Panc1 (cell line): Measurements from ENCODE around the gene LYRM4. TPM values are rescaled to one million over a fixed set of nuclear protein-coding genes. Genes with fewer than 3 reads are reported as not detected.

Experiments used
- ATAC-seq: fragments of 200-7000 bp; cut with Tn5 transposase; 2 replicates; pipeline ENCODE4 v1.9.1; 2020; ENCODE audit warnings: mild to moderate bottlenecking, moderate library complexity
- BruUV-seq: library from RNA; stranded (reverse); fragments of 400-500 nt; replicated peaks from 2 replicates; lab custom pipeline; 2021; lab: Mats Ljungman, UMichigan
- CTCF ChIA-PET: fragments of 300-600 bp; sonication (Branson Sonifier 250); formaldehyde crosslinking; loops from one replicate; lab custom pipeline; 2022; ENCODE audit warnings: antibody characterized with exemption; lab: Charles Lee
- POLR2A ChIA-PET: fragments of 300-600 bp; sonication (Branson Sonifier 250); formaldehyde crosslinking; loops from one replicate; lab custom pipeline; 2022; ENCODE audit warnings: antibody characterized with exemption; lab: Charles Lee
- DNase-seq: peaks from one replicate; pipeline ENCODE4 v3.0.0-alpha.2; 2010; ENCODE audit warnings: low read depth, low spot score
- H3K27ac ChIP-seq: 2 replicates; pipeline ENCODE4 v1.5.1; 2011; ENCODE audit warnings: mild to moderate bottlenecking, low read length, inconsistent platforms
- H3K27me3 ChIP-seq: fragments of 200-500 bp; sonication (Bioruptor generic); 2 replicates; pipeline ENCODE4 v1.6.0; 2014; ENCODE audit warnings: low read length, inconsistent platforms; ENCODE audit not compliant: control insufficient read depth, insufficient read depth
- H3K36me3 ChIP-seq: fragments of 200-500 bp; sonication (Bioruptor generic); 2 replicates; pipeline ENCODE4 v1.5.1; 2014; ENCODE audit warnings: inconsistent platforms, mild to moderate bottlenecking, low read length, moderate library complexity; ENCODE audit not compliant: control insufficient read depth, insufficient read depth
- H3K4me1 ChIP-seq: 2 replicates; pipeline ENCODE4 v1.5.1; 2011; ENCODE audit warnings: inconsistent platforms, mild to moderate bottlenecking, low read length, moderate library complexity; ENCODE audit not compliant: control insufficient read depth, insufficient read depth
- H3K4me3 ChIP-seq, 2 experiments: 2 replicates each; pipeline ENCODE4 v1.5.1; 2011 to 2012; ENCODE audit warnings: low read depth in 2 of 2, low read length in 2 of 2, mild to moderate bottlenecking in 2 of 2, inconsistent platforms in 1 of 2, moderate library complexity in 1 of 2
- H3K9me3 ChIP-seq: fragments of 200-500 bp; sonication (Bioruptor generic); 2 replicates; pipeline ENCODE4 v1.5.1; 2014; ENCODE audit warnings: low read depth, mild to moderate bottlenecking, inconsistent platforms, low read length, moderate library complexity; ENCODE audit not compliant: control insufficient read depth, insufficient read depth
- CTCF ChIP-seq: fragments of 450-650 bp; IDR thresholded peaks from 2 replicates; pipeline ENCODE4 v1.5.1; 2017; ENCODE audit warnings: mild to moderate bottlenecking
- POLR2AphosphoS5 ChIP-seq: IDR thresholded peaks from 2 replicates; pipeline ENCODE4 v1.6.1; 2012; ENCODE audit warnings: mild to moderate bottlenecking, low read depth, low read length, moderate library complexity
- REST ChIP-seq, 2 experiments: IDR thresholded peaks; 2 replicates each; pipeline ENCODE4 v1.6.1; 2011 to 2012; ENCODE audit warnings: low read depth in 2 of 2, control low read depth in 1 of 2, low read length in 1 of 2, mild to moderate bottlenecking in 1 of 2, moderate library complexity in 1 of 2; ENCODE audit not compliant: insufficient read depth in 1 of 2
- SIN3A ChIP-seq: IDR thresholded peaks from 2 replicates; pipeline ENCODE4 v1.6.1; 2012; ENCODE audit warnings: low read depth, mild to moderate bottlenecking, low read length, moderate library complexity, borderline replicate concordance; ENCODE audit not compliant: insufficient read depth
- TCF7L2 ChIP-seq: IDR thresholded peaks from 2 replicates; pipeline ENCODE4 v1.6.1; 2011; ENCODE audit warnings: mild to moderate bottlenecking, low read depth, low read length, inconsistent platforms
- in situ Hi-C: cut with HindIII; loops from 2 replicates; pipeline ENCODE4 v1.10.0; 2016; ENCODE audit warnings: low sequenced_read_pairs, low pct_unique_long_range_greater_than_20kb
- intact Hi-C: fragments of 100-400 bp; cut with micrococcal nuclease; formaldehyde crosslinking; loops from one replicate; pipeline ENCODE4 v1.10.0; 2022; ENCODE audit not compliant: unreplicated experiment
- total RNA-seq: library from RNA; stranded (reverse); gene quantifications from one replicate; pipeline ENCODE4 v1.2.1, GENCODE V29; 2021; ENCODE audit not compliant: unreplicated experiment

Gene LYRM4
- total RNA-seq, 1 experiment from 2014 or later: 27.4 TPM

GRCh38 chr6:5098501-5099270, 162.1 kb downstream of the LYRM4 start:
- ATAC-seq (no peak), DNase-seq (no peak)
- in situ Hi-C loops (no loop called here), intact Hi-C loops (no loop called here)
- Histone ChIP-seq H3K36me3 (no peaks in the 10 kb centered on the region), H3K9me3 (no peaks in the 10 kb centered on the region), H3K4me1 (no peaks in the 10 kb centered on the region), H3K27me3 (no peaks in the 10 kb centered on the region), H3K4me3 (no peak overlapping the region), H3K27ac (no peak overlapping the region)
- CTCF ChIA-PET: no interaction called here
- BruUV-seq: no TSS peak
- POLR2A ChIA-PET: no interaction called here
- TF ChIP-seq SIN3A: no peak
- no peak for TF ChIP-seq CTCF
- TF ChIP-seq REST (IDR thresholded peaks at IDR 0.05; ENCODE audit: insufficient read depth in 1 of 2, low read depth in 2 of 2, low read length in 1 of 2): no peak
- no peak for TF ChIP-seq TCF7L2
- TF ChIP-seq POLR2AphosphoS5: no peak

GRCh38 chr6:5096482-5096881, 164.3 kb downstream of the LYRM4 start:
- Histone ChIP-seq H3K4me3 (no peak overlapping the region), H3K4me1 (no peaks in the 10 kb centered on the region), H3K36me3 (no peaks in the 10 kb centered on the region), H3K9me3 (no peaks in the 10 kb centered on the region), H3K27me3 (no peaks in the 10 kb centered on the region; the same call in 1 of the 2 replicates), H3K27ac (no peak overlapping the region)
- no TSS peak for BruUV-seq
- intact Hi-C loops: no loop called here
- CTCF ChIA-PET: no interaction called here
- DNase-seq: no peak
- POLR2A ChIA-PET: no interaction called here
- TF ChIP-seq POLR2AphosphoS5: no peak
- no peak for TF ChIP-seq CTCF
- no peak for TF ChIP-seq SIN3A
- no peak for TF ChIP-seq REST (IDR thresholded peaks at IDR 0.05; ENCODE audit: insufficient read depth in 1 of 2, low read depth in 2 of 2, low read length in 1 of 2)
- no peak for TF ChIP-seq TCF7L2
- ATAC-seq: no peak
- in situ Hi-C loops: no loop called here
